Panc1 (cell line): Measurements from ENCODE around the gene PLA2G10. TPM values are rescaled to one million over a fixed set of nuclear protein-coding genes. Genes with fewer than 3 reads are reported as not detected.
A peak's percentile ranks its signal among the peaks of the same experiment; 100 is the strongest.

Experiments
- ATAC-seq: fragments of 200-7000 bp; cut with Tn5 transposase; 2 replicates; pipeline ENCODE4 v1.9.1; 2020; ENCODE audit warnings: mild to moderate bottlenecking, moderate library complexity
- BruUV-seq: library from RNA; stranded (reverse); fragments of 400-500 nt; replicated peaks from 2 replicates; lab custom pipeline; 2021; lab: Mats Ljungman, UMichigan
- CTCF ChIA-PET: fragments of 300-600 bp; sonication (Branson Sonifier 250); formaldehyde crosslinking; loops from one replicate; lab custom pipeline; 2022; ENCODE audit warnings: antibody characterized with exemption; lab: Charles Lee
- POLR2A ChIA-PET: fragments of 300-600 bp; sonication (Branson Sonifier 250); formaldehyde crosslinking; loops from one replicate; lab custom pipeline; 2022; ENCODE audit warnings: antibody characterized with exemption; lab: Charles Lee
- DNase-seq: peaks from one replicate; pipeline ENCODE4 v3.0.0-alpha.2; 2010; ENCODE audit warnings: low read depth, low spot score
- H3K27ac ChIP-seq: 2 replicates; pipeline ENCODE4 v1.5.1; 2011; ENCODE audit warnings: mild to moderate bottlenecking, low read length, inconsistent platforms
- H3K27me3 ChIP-seq: fragments of 200-500 bp; sonication (Bioruptor generic); 2 replicates; pipeline ENCODE4 v1.6.0; 2014; ENCODE audit warnings: low read length, inconsistent platforms; ENCODE audit not compliant: control insufficient read depth, insufficient read depth
- H3K36me3 ChIP-seq: fragments of 200-500 bp; sonication (Bioruptor generic); 2 replicates; pipeline ENCODE4 v1.5.1; 2014; ENCODE audit warnings: inconsistent platforms, mild to moderate bottlenecking, low read length, moderate library complexity; ENCODE audit not compliant: control insufficient read depth, insufficient read depth
- H3K4me1 ChIP-seq: 2 replicates; pipeline ENCODE4 v1.5.1; 2011; ENCODE audit warnings: inconsistent platforms, mild to moderate bottlenecking, low read length, moderate library complexity; ENCODE audit not compliant: control insufficient read depth, insufficient read depth
- H3K4me3 ChIP-seq, 2 experiments: 2 replicates each; pipeline ENCODE4 v1.5.1; 2011 to 2012; ENCODE audit warnings: low read depth in 2 of 2, low read length in 2 of 2, mild to moderate bottlenecking in 2 of 2, inconsistent platforms in 1 of 2, moderate library complexity in 1 of 2
- H3K9me3 ChIP-seq: fragments of 200-500 bp; sonication (Bioruptor generic); 2 replicates; pipeline ENCODE4 v1.5.1; 2014; ENCODE audit warnings: low read depth, mild to moderate bottlenecking, inconsistent platforms, low read length, moderate library complexity; ENCODE audit not compliant: control insufficient read depth, insufficient read depth
- CTCF ChIP-seq: fragments of 450-650 bp; IDR thresholded peaks from 2 replicates; pipeline ENCODE4 v1.5.1; 2017; ENCODE audit warnings: mild to moderate bottlenecking
- POLR2AphosphoS5 ChIP-seq: IDR thresholded peaks from 2 replicates; pipeline ENCODE4 v1.6.1; 2012; ENCODE audit warnings: mild to moderate bottlenecking, low read depth, low read length, moderate library complexity
- REST ChIP-seq, 2 experiments: IDR thresholded peaks; 2 replicates each; pipeline ENCODE4 v1.6.1; 2011 to 2012; ENCODE audit warnings: low read depth in 2 of 2, control low read depth in 1 of 2, low read length in 1 of 2, mild to moderate bottlenecking in 1 of 2, moderate library complexity in 1 of 2; ENCODE audit not compliant: insufficient read depth in 1 of 2
- SIN3A ChIP-seq: IDR thresholded peaks from 2 replicates; pipeline ENCODE4 v1.6.1; 2012; ENCODE audit warnings: low read depth, mild to moderate bottlenecking, low read length, moderate library complexity, borderline replicate concordance; ENCODE audit not compliant: insufficient read depth
- TCF7L2 ChIP-seq: IDR thresholded peaks from 2 replicates; pipeline ENCODE4 v1.6.1; 2011; ENCODE audit warnings: mild to moderate bottlenecking, low read depth, low read length, inconsistent platforms
- in situ Hi-C: cut with HindIII; loops from 2 replicates; pipeline ENCODE4 v1.10.0; 2016; ENCODE audit warnings: low sequenced_read_pairs, low pct_unique_long_range_greater_than_20kb
- intact Hi-C: fragments of 100-400 bp; cut with micrococcal nuclease; formaldehyde crosslinking; loops from one replicate; pipeline ENCODE4 v1.10.0; 2022; ENCODE audit not compliant: unreplicated experiment
- total RNA-seq: library from RNA; stranded (reverse); gene quantifications from one replicate; pipeline ENCODE4 v1.2.1, GENCODE V29; 2021; ENCODE audit not compliant: unreplicated experiment

PLA2G10 gene
- total RNA-seq, 1 experiment from 2014 or later: 0.23 TPM

DNA sequence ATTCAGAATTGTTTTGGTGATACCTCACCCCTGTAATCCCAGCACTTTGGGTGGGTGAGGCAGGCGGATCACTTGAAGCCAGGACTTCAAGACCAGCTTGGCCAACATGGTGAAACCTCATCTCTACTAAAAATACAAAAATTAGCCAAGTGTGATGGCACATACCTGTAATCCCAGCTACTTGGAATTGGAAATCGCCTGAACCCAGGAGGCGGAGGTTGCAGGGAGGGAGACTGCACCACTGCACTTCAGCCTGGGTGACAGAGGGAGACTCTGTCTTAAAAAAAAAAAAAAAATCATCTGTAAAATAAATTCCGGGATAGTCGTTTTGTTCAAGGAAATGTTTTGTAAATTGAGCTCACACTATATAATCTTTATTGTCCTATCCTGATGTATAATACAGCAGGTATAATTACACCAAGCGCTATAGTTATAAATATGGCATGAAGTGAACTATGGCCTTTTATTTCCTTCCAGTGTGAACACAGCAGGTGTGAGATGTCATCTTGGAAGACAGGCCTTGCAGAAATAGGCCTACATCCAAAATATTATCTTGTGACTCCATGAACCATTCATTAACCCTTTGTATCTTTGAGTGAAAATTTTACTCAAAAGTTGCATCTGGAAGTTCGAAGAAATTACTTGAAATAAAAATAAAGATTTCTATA lies 25.4 kb downstream of the PLA2G10 start:
- H3K36me3 ChIP-seq: peaks cover 21% of the 10 kb centered on the region
- H3K27ac ChIP-seq: no peak overlapping the region
- no peak overlapping the region for H3K4me3 ChIP-seq
- no peaks in the 10 kb centered on the region for H3K9me3 ChIP-seq
- intact Hi-C loops (no loop called here), in situ Hi-C loops (no loop called here)
- POLR2A ChIA-PET: interaction anchor here (0.7 kb wide), 1 partner anchor 93 kb away, joined by 5 read pairs; no protein-coding TSS in a partner anchor
- DNase-seq: no peak
- no peaks in the 10 kb centered on the region for H3K4me1 ChIP-seq
- TF ChIP-seq REST (IDR thresholded peaks at IDR 0.05; ENCODE audit: insufficient read depth in 1 of 2, low read depth in 2 of 2, low read length in 1 of 2) (no peak), POLR2AphosphoS5 (no peak), CTCF (no peak), SIN3A (no peak), TCF7L2 (no peak)
- BruUV-seq: TSS peak; percentile 80
- no peaks in the 10 kb centered on the region for H3K27me3 ChIP-seq
- no peak for ATAC-seq
- CTCF ChIA-PET: no interaction called here

GRCh38 chr16:14667347-14668266 lies 26.5 kb downstream of the PLA2G10 start:
- in situ Hi-C loops: no loop called here
- intact Hi-C loops: no loop called here
- TF ChIP-seq REST (IDR thresholded peaks at IDR 0.05; ENCODE audit: insufficient read depth in 1 of 2, low read depth in 2 of 2, low read length in 1 of 2) (no peak), TCF7L2 (no peak)
- Histone ChIP-seq H3K27ac (no peak overlapping the region), H3K4me3 (no peak overlapping the region), H3K36me3 (peaks cover 23% of the 10 kb centered on the region), H3K4me1 (no peaks in the 10 kb centered on the region), H3K27me3 (no peaks in the 10 kb centered on the region), H3K9me3 (no peaks in the 10 kb centered on the region)
- BruUV-seq: no TSS peak
- DNase-seq (no peak), ATAC-seq (no peak)
- CTCF ChIA-PET: no interaction called here
- POLR2A ChIA-PET: no interaction called here
